CD4-positive, alpha-beta memory T cell (primary cell): Measurements from ENCODE around the gene PHF10. TPM values are rescaled to one million over a fixed set of nuclear protein-coding genes. Genes with fewer than 3 reads are reported as not detected.

Experiments used
- CTCF ChIA-PET: fragments of 350-600 bp; sonication (Branson Sonifier 250); formaldehyde crosslinking; loops from one replicate; lab custom pipeline; 2021; ENCODE audit warnings: inconsistent platforms; ENCODE audit not compliant: partially characterized antibody; lab: Charles Lee
- POLR2A ChIA-PET: fragments of 350-600 bp; sonication (Branson Sonifier 250); formaldehyde crosslinking; loops from one replicate; lab custom pipeline; 2021; ENCODE audit not compliant: partially characterized antibody; lab: Charles Lee
- DNase-seq, 5 donors: peaks; one replicate each; pipeline versions ENCODE4 v3.0.0 to v3.0.0-alpha.2; 2020 to 2022; ENCODE audit warnings: mixed read lengths in 1 of 5
- H3K27ac ChIP-seq: one replicate; pipeline ENCODE4 v1.7.0; 2013; ENCODE audit warnings: low read depth, low read length
- H3K27me3 ChIP-seq: 2 replicates; pipeline ENCODE4 v1.7.0; 2013; ENCODE audit warnings: mild to moderate bottlenecking, low read length, moderate library complexity; ENCODE audit not compliant: insufficient read depth
- H3K36me3 ChIP-seq: 2 replicates; pipeline ENCODE4 v1.7.0; 2013; ENCODE audit warnings: mild to moderate bottlenecking, low read length, moderate library complexity; ENCODE audit not compliant: insufficient read depth
- H3K4me1 ChIP-seq: 2 replicates; pipeline ENCODE4 v1.7.0; 2013; ENCODE audit warnings: mild to moderate bottlenecking, low read length, moderate library complexity; ENCODE audit not compliant: insufficient read depth
- H3K4me3 ChIP-seq, 2 donors: one replicate each; pipeline ENCODE4 v1.7.0; 2013; ENCODE audit warnings: low read length in 2 of 2, mild to moderate bottlenecking in 1 of 2
- H3K9me3 ChIP-seq, 2 donors: one replicate each; pipeline ENCODE4 v1.7.0; 2013; ENCODE audit warnings: low read length in 2 of 2, control low read depth in 1 of 2; ENCODE audit not compliant: control insufficient read depth in 1 of 2
- H3K27ac Mint-ChIP-seq, 7 donors: one replicate each; pipeline ENCODE4 v1.8.0; 2020 to 2021; ENCODE audit warnings: mixed read lengths in 7 of 7, mild to moderate bottlenecking in 6 of 7, inconsistent platforms in 3 of 7, moderate library complexity in 3 of 7
- H3K27me3 Mint-ChIP-seq, 2 donors: one replicate each; pipeline ENCODE4 v1.8.0; 2020 to 2021; ENCODE audit warnings: mixed read lengths in 2 of 2
- H3K36me3 Mint-ChIP-seq, 2 donors: one replicate each; pipeline ENCODE4 v1.8.0; 2020 to 2021; ENCODE audit warnings: mixed read lengths in 2 of 2, inconsistent platforms in 1 of 2, mild to moderate bottlenecking in 1 of 2
- H3K4me1 Mint-ChIP-seq, 4 donors: one replicate each; pipeline ENCODE4 v1.8.0; 2020 to 2021; ENCODE audit warnings: mixed read lengths in 4 of 4, mild to moderate bottlenecking in 1 of 4
- H3K4me3 Mint-ChIP-seq, 8 donors: one replicate each; pipeline ENCODE4 v1.8.0; 2020 to 2021; ENCODE audit warnings: mixed read lengths in 8 of 8, mild to moderate bottlenecking in 7 of 8, moderate library complexity in 6 of 8, inconsistent platforms in 3 of 8
- H3K9me3 Mint-ChIP-seq, 8 donors: one replicate each; pipeline ENCODE4 v1.8.0; 2020 to 2021; ENCODE audit warnings: mixed read lengths in 8 of 8, mild to moderate bottlenecking in 5 of 8, inconsistent platforms in 3 of 8, moderate library complexity in 1 of 8
- intact Hi-C: fragments of 100-400 bp; cut with micrococcal nuclease; formaldehyde crosslinking; loops from one replicate; pipeline ENCODE4 v1.15.1; 2023
- polyA plus RNA-seq, 2 donors: library from polyadenylated mRNA; unstranded; fragments of 300-500 nt; fragmentation: Illumina TruSeq; gene quantifications; one replicate each; pipeline ENCODE4 v1.2.3, GENCODE V29; 2021
- total RNA-seq, 2 experiments: library from RNA; stranded (reverse); gene quantifications; one replicate each; pipeline ENCODE4 v1.2.3, GENCODE V29; 2021

PHF10 gene
- total and polyA plus RNA-seq, 4 experiments from 2014 or later = 17.5 to 108 (median 64.8) TPM

- H3K4me3 ChIP-seq = no peak overlapping the region
- POLR2A ChIA-PET = no interaction called here
- no peaks in the 10 kb centered on the region for H3K4me1 Mint-ChIP-seq
- no peaks in the 10 kb centered on the region for H3K4me1 ChIP-seq
- CTCF ChIA-PET = no interaction called here
- no peaks in the 10 kb centered on the region for H3K9me3 Mint-ChIP-seq
- H3K9me3 ChIP-seq = no peaks in the 10 kb centered on the region
- H3K27ac Mint-ChIP-seq = no peak overlapping the region
- H3K36me3 Mint-ChIP-seq = peaks cover 43% of the 10 kb centered on the region in 2 donors
- no peak overlapping the region for H3K27ac ChIP-seq
- intact Hi-C loops = no loop called here
- H3K27me3 ChIP-seq = no peaks in the 10 kb centered on the region
- H3K27me3 Mint-ChIP-seq = no peaks in the 10 kb centered on the region
- H3K4me3 Mint-ChIP-seq = no peak overlapping the region
- no peak for DNase-seq
- H3K36me3 ChIP-seq = no peaks in the 10 kb centered on the region
Measured at GRCh38 chr6:169664227-169664626, 60.1 kb downstream of the PHF10 start.

GRCh38 chr6:169663468-169663867, 60.8 kb downstream of the PHF10 start:
- H3K36me3 Mint-ChIP-seq = peaks cover 41 to 45% of the 10 kb centered on the region in 2 donors

GRCh38 chr6:169661391-169661756, 62.9 kb downstream of the PHF10 start:
- Mint-ChIP-seq H3K9me3 (peaks cover 0 to 2% (median 0%) of the 10 kb centered on the region in 8 donors), H3K36me3 (peaks cover 34 to 38% of the 10 kb centered on the region in 2 donors), H3K4me1 (peaks cover 0 to 2% (median 0%) of the 10 kb centered on the region in 4 donors), H3K4me3 (no peak overlapping the region), H3K27me3 (no peaks in the 10 kb centered on the region), H3K27ac (no peak overlapping the region)
- CTCF ChIA-PET = no interaction called here
- Histone ChIP-seq H3K4me1 (no peaks in the 10 kb centered on the region), H3K27ac (no peak overlapping the region), H3K27me3 (no peaks in the 10 kb centered on the region), H3K36me3 (no peaks in the 10 kb centered on the region), H3K9me3 (no peaks in the 10 kb centered on the region), H3K4me3 (no peak overlapping the region)
- intact Hi-C loops = no loop called here
- no peak for DNase-seq
- POLR2A ChIA-PET = no interaction called here

More at GRCh38 chr6:169663468-169663867, 60.8 kb downstream of the PHF10 start:
- H3K27ac ChIP-seq = no peak overlapping the region
- ChIA-PET POLR2A (no interaction called here), CTCF (no interaction called here)
- intact Hi-C loops = no loop called here
- Mint-ChIP-seq H3K27me3 (no peaks in the 10 kb centered on the region), H3K27ac (peak overlapping the region in 1 of 7 donors; percentile 47), H3K9me3 (no peaks in the 10 kb centered on the region), H3K4me3 (no peak overlapping the region), H3K4me1 (no peaks in the 10 kb centered on the region)
- no peak overlapping the region for H3K4me3 ChIP-seq
- no peaks in the 10 kb centered on the region for H3K27me3 ChIP-seq
- no peak for DNase-seq
- no peaks in the 10 kb centered on the region for H3K4me1 ChIP-seq
- no peaks in the 10 kb centered on the region for H3K9me3 ChIP-seq
- H3K36me3 ChIP-seq = no peaks in the 10 kb centered on the region

GRCh38 chr6:169660751-169661390, 63.4 kb downstream of the PHF10 start:
- H3K27me3 ChIP-seq = no peaks in the 10 kb centered on the region
- peaks cover 0 to 2% (median 0%) of the 10 kb centered on the region in 8 donors for H3K9me3 Mint-ChIP-seq
- H3K36me3 ChIP-seq = no peaks in the 10 kb centered on the region
- POLR2A ChIA-PET = no interaction called here
- no peaks in the 10 kb centered on the region for H3K4me1 ChIP-seq
- no peak overlapping the region for H3K27ac Mint-ChIP-seq
- H3K4me1 Mint-ChIP-seq = peaks cover 0 to 2% (median 0%) of the 10 kb centered on the region in 4 donors
- no peak for DNase-seq
- no peak overlapping the region for H3K4me3 Mint-ChIP-seq
- CTCF ChIA-PET = no interaction called here
- H3K36me3 Mint-ChIP-seq = peaks cover 31 to 35% of the 10 kb centered on the region in 2 donors
- intact Hi-C loops = no loop called here
- no peak overlapping the region for H3K4me3 ChIP-seq
- H3K27ac ChIP-seq = no peak overlapping the region
- H3K9me3 ChIP-seq = no peaks in the 10 kb centered on the region
- H3K27me3 Mint-ChIP-seq = no peaks in the 10 kb centered on the region

- intact Hi-C loops = no loop called here
- Mint-ChIP-seq H3K27ac (no peak overlapping the region), H3K4me1 (peaks cover 0 to 6% (median 3%) of the 10 kb centered on the region in 4 donors), H3K36me3 (peaks cover 27 to 30% of the 10 kb centered on the region in 2 donors), H3K4me3 (no peak overlapping the region), H3K27me3 (no peaks in the 10 kb centered on the region), H3K9me3 (peaks cover 0 to 2% (median 0%) of the 10 kb centered on the region in 8 donors)
- no peak for DNase-seq
- H3K4me3 ChIP-seq = no peak overlapping the region
- H3K27me3 ChIP-seq = no peaks in the 10 kb centered on the region
- no peaks in the 10 kb centered on the region for H3K36me3 ChIP-seq
- no peak overlapping the region for H3K27ac ChIP-seq
- no peaks in the 10 kb centered on the region for H3K9me3 ChIP-seq
- POLR2A ChIA-PET = no interaction called here
- H3K4me1 ChIP-seq = peaks cover 4% of the 10 kb centered on the region
- CTCF ChIA-PET = no interaction called here
Measured at GRCh38 chr6:169659820-169660610, 64.3 kb downstream of the PHF10 start.

- no peak for DNase-seq
- POLR2A ChIA-PET = no interaction called here
- intact Hi-C loops = no loop called here
- CTCF ChIA-PET = no interaction called here
- H3K4me3 Mint-ChIP-seq = no peak overlapping the region
- H3K27me3 Mint-ChIP-seq = no peaks in the 10 kb centered on the region
- H3K36me3 Mint-ChIP-seq = peaks cover 13 to 17% of the 10 kb centered on the region in 2 donors
- Histone ChIP-seq H3K9me3 (no peaks in the 10 kb centered on the region), H3K36me3 (no peaks in the 10 kb centered on the region), H3K27ac (no peak overlapping the region), H3K27me3 (no peaks in the 10 kb centered on the region), H3K4me1 (peaks cover 4% of the 10 kb centered on the region), H3K4me3 (no peak overlapping the region)
- no peak overlapping the region for H3K27ac Mint-ChIP-seq
- H3K4me1 Mint-ChIP-seq = peaks cover 0 to 17% (median 10%) of the 10 kb centered on the region in 4 donors
- peaks cover 0 to 2% (median 0%) of the 10 kb centered on the region in 8 donors for H3K9me3 Mint-ChIP-seq
Measured at GRCh38 chr6:169657284-169657610, 67.1 kb downstream of the PHF10 start.

- CTCF ChIA-PET = no interaction called here
- no peaks in the 10 kb centered on the region for H3K27me3 Mint-ChIP-seq
- H3K9me3 Mint-ChIP-seq = peaks cover 0 to 2% (median 0%) of the 10 kb centered on the region in 8 donors
- H3K4me3 ChIP-seq = no peak overlapping the region
- intact Hi-C loops = no loop called here
- no peak overlapping the region for H3K4me3 Mint-ChIP-seq
- no peaks in the 10 kb centered on the region for H3K9me3 ChIP-seq
- peaks cover 0 to 17% (median 10%) of the 10 kb centered on the region in 4 donors for H3K4me1 Mint-ChIP-seq
- no peak overlapping the region for H3K27ac Mint-ChIP-seq
- H3K36me3 Mint-ChIP-seq = peaks cover 15% of the 10 kb centered on the region in 2 donors
- no peak overlapping the region for H3K27ac ChIP-seq
- POLR2A ChIA-PET = no interaction called here
- H3K4me1 ChIP-seq = peaks cover 4% of the 10 kb centered on the region
- no peak for DNase-seq
- no peaks in the 10 kb centered on the region for H3K36me3 ChIP-seq
- H3K27me3 ChIP-seq = no peaks in the 10 kb centered on the region
Measured at GRCh38 chr6:169656546-169657283, 67.6 kb downstream of the PHF10 start.
